BJ (cell line): Measurements from ENCODE around the gene TLDC2. TPM values are rescaled to one million over a fixed set of nuclear protein-coding genes. Genes with fewer than 3 reads are reported as not detected.
A peak's percentile ranks its signal among the peaks of the same experiment; 100 is the strongest.

Experiments
- CTCF ChIA-PET: fragments of 350-600 bp; formaldehyde crosslinking; extraction: SDS; loops from one replicate; lab custom pipeline; 2021; ENCODE audit warnings: antibody characterized with exemption, inconsistent platforms; lab: Yijun Ruan, JAX
- POLR2A ChIA-PET: fragments of 300-600 bp; sonication (Branson Sonifier 250); formaldehyde crosslinking; extraction: SDS; loops from one replicate; lab custom pipeline; 2021; ENCODE audit warnings: antibody characterized with exemption; lab: Charles Lee
- DNase-seq: peaks from one replicate; pipeline ENCODE4 v3.0.0-alpha.2; 2011; ENCODE audit warnings: low read depth
- H3K27me3 ChIP-seq: 2 replicates; pipeline ENCODE4 v1.6.0; 2011; ENCODE audit warnings: low read length; ENCODE audit not compliant: control insufficient read depth, insufficient read depth
- H3K36me3 ChIP-seq: 2 replicates; pipeline ENCODE4 v1.5.1; 2011; ENCODE audit warnings: low read length; ENCODE audit not compliant: control insufficient read depth, insufficient read depth
- H3K4me3 ChIP-seq: 2 replicates; pipeline ENCODE4 v1.5.1; 2011; ENCODE audit warnings: low read depth, mild to moderate bottlenecking, control low read depth, low read length
- polyA plus RNA-seq: library from polyadenylated mRNA; depleted of rRNA; stranded (reverse); fragments of >200 nt; gene quantifications from 2 replicates; pipeline ENCODE4 v1.2.3, GENCODE V29; 2011
- TF ChIP-seq, protein P1 (sequence below): IDR thresholded peaks from 2 replicates; pipeline ENCODE4 v1.5.1; 2011; ENCODE audit warnings: low read depth, mild to moderate bottlenecking, control low read depth, inconsistent platforms, low read length, moderate library complexity; ENCODE audit not compliant: insufficient read depth

TLDC2 gene
- polyA plus RNA-seq, 1 experiment: 0.37 TPM

GRCh38 chr20:36847009-36847709 lies 28.8 kb upstream of the TLDC2 start:
- ChIA-PET POLR2A (no interaction called here), CTCF (interaction anchor here (1.0 to 6.0 kb wide), 5 partner anchors 9 to 55 kb away, joined by 3 to 30 read pairs (median 6); a partner anchor contains a TSS)
- no peak overlapping the region for H3K4me3 ChIP-seq
- TF ChIP-seq, protein P1, sequence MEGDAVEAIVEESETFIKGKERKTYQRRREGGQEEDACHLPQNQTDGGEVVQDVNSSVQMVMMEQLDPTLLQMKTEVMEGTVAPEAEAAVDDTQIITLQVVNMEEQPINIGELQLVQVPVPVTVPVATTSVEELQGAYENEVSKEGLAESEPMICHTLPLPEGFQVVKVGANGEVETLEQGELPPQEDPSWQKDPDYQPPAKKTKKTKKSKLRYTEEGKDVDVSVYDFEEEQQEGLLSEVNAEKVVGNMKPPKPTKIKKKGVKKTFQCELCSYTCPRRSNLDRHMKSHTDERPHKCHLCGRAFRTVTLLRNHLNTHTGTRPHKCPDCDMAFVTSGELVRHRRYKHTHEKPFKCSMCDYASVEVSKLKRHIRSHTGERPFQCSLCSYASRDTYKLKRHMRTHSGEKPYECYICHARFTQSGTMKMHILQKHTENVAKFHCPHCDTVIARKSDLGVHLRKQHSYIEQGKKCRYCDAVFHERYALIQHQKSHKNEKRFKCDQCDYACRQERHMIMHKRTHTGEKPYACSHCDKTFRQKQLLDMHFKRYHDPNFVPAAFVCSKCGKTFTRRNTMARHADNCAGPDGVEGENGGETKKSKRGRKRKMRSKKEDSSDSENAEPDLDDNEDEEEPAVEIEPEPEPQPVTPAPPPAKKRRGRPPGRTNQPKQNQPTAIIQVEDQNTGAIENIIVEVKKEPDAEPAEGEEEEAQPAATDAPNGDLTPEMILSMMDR: no peak
- no peaks in the 10 kb centered on the region; the same call in 1 of the 2 replicates for H3K36me3 ChIP-seq
- no peaks in the 10 kb centered on the region for H3K27me3 ChIP-seq
- no peak for DNase-seq

DNA sequence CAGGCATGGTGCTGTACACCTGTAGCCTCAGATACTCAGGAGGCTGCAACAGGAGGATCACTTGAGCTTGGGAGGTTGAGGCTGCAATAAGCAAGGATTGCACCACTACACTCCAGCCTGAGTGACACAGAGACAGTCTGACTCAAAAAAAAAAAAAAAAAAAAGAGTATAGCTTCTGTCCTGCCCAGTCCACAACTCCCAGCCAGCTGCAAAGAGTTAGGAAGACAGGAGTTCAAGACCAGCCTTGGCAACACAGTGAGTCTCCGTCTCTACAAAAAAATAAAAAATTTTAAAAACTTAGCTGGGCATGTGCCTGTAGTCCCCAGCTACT lies 28.3 kb upstream of the TLDC2 start:
- ChIA-PET POLR2A (interaction anchor here (1.1 kb wide), 1 partner anchor 14 kb away, joined by 5 read pairs; no protein-coding TSS in a partner anchor), CTCF (interaction anchor here (1.0 to 6.0 kb wide), 5 partner anchors 9 to 55 kb away, joined by 3 to 30 read pairs (median 6); a partner anchor contains a TSS)

DNA sequence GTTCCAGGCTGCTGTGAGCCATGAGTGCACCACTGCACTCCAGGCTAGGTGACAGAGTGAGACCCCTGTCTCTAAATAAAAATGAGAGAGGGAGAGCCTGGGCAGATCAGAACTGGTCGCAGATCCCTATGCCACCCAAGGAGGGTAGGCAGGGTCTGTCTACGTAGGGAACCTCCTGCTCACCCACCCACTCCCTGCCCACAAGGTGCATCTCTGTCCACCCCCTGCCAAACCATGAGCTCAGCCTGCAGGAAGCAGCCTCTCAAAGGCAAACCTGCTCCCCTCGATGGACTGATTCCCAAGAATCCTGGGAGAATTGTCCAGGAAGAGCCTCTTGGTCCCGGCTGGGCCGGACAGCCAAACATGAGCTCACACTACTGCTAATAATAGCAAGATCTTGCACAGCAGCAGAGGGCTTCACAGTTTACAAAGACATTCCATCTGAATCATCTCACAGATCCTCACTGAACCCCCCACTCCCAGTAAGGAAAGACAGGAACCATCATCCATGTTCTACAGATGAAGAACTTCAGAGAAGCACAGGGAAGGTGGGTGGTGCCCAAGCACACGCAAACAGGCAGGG lies 27.8 kb upstream of the TLDC2 start:
- ChIA-PET POLR2A (interaction anchor here (0.5 to 1.1 kb wide), 4 partner anchors 13 to 330 kb away, joined by 3 to 5 read pairs (median 4); a partner anchor contains a TSS), CTCF (interaction anchor here (1.1 to 6.0 kb wide), 3 partner anchors 8 to 40 kb away, joined by 4 to 30 read pairs (median 14); no protein-coding TSS in a partner anchor)
- peak; percentile 70 for DNase-seq
- Histone ChIP-seq H3K27me3 (no peaks in the 10 kb centered on the region), H3K36me3 (no peaks in the 10 kb centered on the region; the same call in 1 of the 2 replicates), H3K4me3 (no peak overlapping the region)
- TF ChIP-seq, protein P1: no peak

More for the DNA sequence above, 28.3 kb upstream of the TLDC2 start:
- Histone ChIP-seq H3K27me3 (no peaks in the 10 kb centered on the region), H3K4me3 (no peak overlapping the region), H3K36me3 (no peaks in the 10 kb centered on the region; the same call in 1 of the 2 replicates)
- TF ChIP-seq, protein P1: no peak
- DNase-seq: no peak

DNA sequence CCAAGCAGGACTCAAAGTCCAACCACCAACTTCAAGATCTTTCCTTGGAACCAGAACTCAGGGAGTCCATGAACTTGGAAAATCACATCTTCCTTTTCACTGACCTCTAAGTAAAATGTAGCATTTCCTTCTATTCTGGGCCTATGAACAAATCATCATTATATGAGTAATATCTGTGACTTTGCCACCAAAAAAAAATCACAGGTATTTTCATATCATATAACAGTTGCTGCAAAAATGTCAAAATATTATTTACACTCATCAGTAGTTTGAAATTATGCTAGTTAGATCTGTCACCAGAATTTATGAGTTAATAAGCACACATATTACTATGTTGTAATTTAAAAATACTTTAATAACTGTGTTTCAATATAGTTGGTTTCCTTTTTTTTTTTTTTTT lies 27.3 kb upstream of the TLDC2 start:
- CTCF ChIA-PET: interaction anchor here (4.1 to 6.0 kb wide), 2 partner anchors 13 to 40 kb away, joined by 14 to 30 read pairs; no protein-coding TSS in a partner anchor
- no peak for DNase-seq
- H3K27me3 ChIP-seq: no peaks in the 10 kb centered on the region
- H3K4me3 ChIP-seq: no peak overlapping the region
- no peaks in the 10 kb centered on the region; the same call in 1 of the 2 replicates for H3K36me3 ChIP-seq
- POLR2A ChIA-PET: interaction anchor here (0.5 to 1.1 kb wide), 4 partner anchors 13 to 330 kb away, joined by 3 to 5 read pairs (median 4); a partner anchor contains a TSS
- TF ChIP-seq, protein P1: no peak
